Testis (tissue), 3 donors: ENCODE data around the gene CHDH. TPM values are rescaled to one million over a fixed set of nuclear protein-coding genes. Genes with fewer than 3 reads are reported as not detected.

ENCODE experiments used
- DNase-seq: peaks from one replicate; pipeline ENCODE4 v3.0.0-alpha.2; 2019
- H3K27ac ChIP-seq, 2 donors: fragments of 200-600 bp; sonication (generic); one replicate each; pipeline ENCODE4 v1.5.1; 2019
- H3K27me3 ChIP-seq: fragments of 200-600 bp; sonication (generic); one replicate; pipeline ENCODE4 v1.5.1; 2019
- H3K36me3 ChIP-seq: fragments of 200-600 bp; sonication (generic); one replicate; pipeline ENCODE4 v1.5.1; 2017; ENCODE audit warnings: low read depth; ENCODE audit errors: missing control alignments
- H3K4me1 ChIP-seq: fragments of 200-600 bp; sonication (generic); one replicate; pipeline ENCODE4 v1.5.1; 2019
- H3K4me3 ChIP-seq, 2 donors: fragments of 200-600 bp; sonication (generic); one replicate each; pipeline ENCODE4 v1.5.1; 2017 to 2019
- H3K9me3 ChIP-seq: fragments of 200-600 bp; sonication (generic); one replicate; pipeline ENCODE4 v1.5.1; 2017
- POLR2A ChIP-seq: fragments of 450-650 bp; IDR thresholded peaks from one replicate; pipeline ENCODE4 v1.6.1; 2017; ENCODE audit warnings: antibody characterized with exemption, mild to moderate bottlenecking, moderate library complexity
- WGBS, 2 donors: methylation state at CpG; one replicate each; pipeline ENCODE4 v1.1.5; 2018; 5-methylcytosine and 5-hydroxymethylcytosine counted together
- intact Hi-C: fragments of 100-400 bp; cut with DNase I; formaldehyde crosslinking; loops from one replicate; pipeline ENCODE4 v1.15.1; 2023; ENCODE audit warnings: low total_unique reads
- polyA plus RNA-seq: library from polyadenylated mRNA; stranded (reverse); fragments of 350-450 nt; fragmentation: Illumina TruSeq; extraction: RNeasy Lipid Tissue Mini Kit (QIAGEN cat#74804); gene quantifications from one replicate; pipeline ENCODE4 v1.2.3, GENCODE V29; 2014; ENCODE audit warnings: low read depth, low replicate concordance; ENCODE audit not compliant: insufficient read depth
- total RNA-seq, 2 donors: library from RNA; depleted of rRNA; stranded (reverse); fragments of >200 nt; gene quantifications; one replicate each; pipeline ENCODE4 v1.2.3, GENCODE V29; 2016
- TF ChIP-seq, protein P1 (sequence below), 3 experiments: fragments of 450-650 bp in 2 of 3; fragments of 200-600 bp in 1 of 3; sonication (generic) in 1 of 3; IDR thresholded peaks; one replicate each; pipeline ENCODE4 v1.5.1; 2016 to 2019; ENCODE audit warnings: antibody characterized with exemption in 3 of 3, mild to moderate bottlenecking in 2 of 3, moderate library complexity in 1 of 3

Gene CHDH
- total and polyA plus RNA-seq, 3 donors from 2014 or later: 13.5 to 41.4 (median 28.1) TPM

DNA sequence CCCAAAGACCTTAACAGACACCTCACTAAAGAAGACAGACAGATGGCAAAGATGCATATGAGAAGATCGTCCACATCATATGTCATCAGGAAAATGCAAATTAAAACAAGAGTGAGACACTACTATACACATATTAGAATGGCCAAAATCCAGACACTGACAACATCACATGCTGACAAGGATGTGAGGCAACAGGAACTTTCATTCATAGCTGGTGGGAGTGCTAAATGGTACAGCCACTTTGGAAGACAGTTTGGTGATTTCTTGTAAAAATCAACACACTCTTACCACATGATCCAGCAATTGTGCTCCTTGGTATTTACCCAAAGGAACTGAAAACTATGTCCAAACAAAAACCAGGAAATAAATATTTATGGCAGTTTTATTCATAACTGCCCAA is 17.6 kb downstream of the CHDH start:
- DNase-seq: no peak
- intact Hi-C loops: no loop called here
- TF ChIP-seq, protein P1, sequence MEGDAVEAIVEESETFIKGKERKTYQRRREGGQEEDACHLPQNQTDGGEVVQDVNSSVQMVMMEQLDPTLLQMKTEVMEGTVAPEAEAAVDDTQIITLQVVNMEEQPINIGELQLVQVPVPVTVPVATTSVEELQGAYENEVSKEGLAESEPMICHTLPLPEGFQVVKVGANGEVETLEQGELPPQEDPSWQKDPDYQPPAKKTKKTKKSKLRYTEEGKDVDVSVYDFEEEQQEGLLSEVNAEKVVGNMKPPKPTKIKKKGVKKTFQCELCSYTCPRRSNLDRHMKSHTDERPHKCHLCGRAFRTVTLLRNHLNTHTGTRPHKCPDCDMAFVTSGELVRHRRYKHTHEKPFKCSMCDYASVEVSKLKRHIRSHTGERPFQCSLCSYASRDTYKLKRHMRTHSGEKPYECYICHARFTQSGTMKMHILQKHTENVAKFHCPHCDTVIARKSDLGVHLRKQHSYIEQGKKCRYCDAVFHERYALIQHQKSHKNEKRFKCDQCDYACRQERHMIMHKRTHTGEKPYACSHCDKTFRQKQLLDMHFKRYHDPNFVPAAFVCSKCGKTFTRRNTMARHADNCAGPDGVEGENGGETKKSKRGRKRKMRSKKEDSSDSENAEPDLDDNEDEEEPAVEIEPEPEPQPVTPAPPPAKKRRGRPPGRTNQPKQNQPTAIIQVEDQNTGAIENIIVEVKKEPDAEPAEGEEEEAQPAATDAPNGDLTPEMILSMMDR (IDR thresholded peaks at IDR 0.05): no peak
- no peak for TF ChIP-seq POLR2A
- Histone ChIP-seq H3K27me3 (no peaks in the 10 kb centered on the region), H3K9me3 (no peaks in the 10 kb centered on the region), H3K4me1 (no peaks in the 10 kb centered on the region), H3K27ac (no peak overlapping the region), H3K36me3 (no peaks in the 10 kb centered on the region), H3K4me3 (no peak overlapping the region)
- WGBS, 2 donors: 91 to 95% methylated on average over 1 of the region's 1 CpG

DNA sequence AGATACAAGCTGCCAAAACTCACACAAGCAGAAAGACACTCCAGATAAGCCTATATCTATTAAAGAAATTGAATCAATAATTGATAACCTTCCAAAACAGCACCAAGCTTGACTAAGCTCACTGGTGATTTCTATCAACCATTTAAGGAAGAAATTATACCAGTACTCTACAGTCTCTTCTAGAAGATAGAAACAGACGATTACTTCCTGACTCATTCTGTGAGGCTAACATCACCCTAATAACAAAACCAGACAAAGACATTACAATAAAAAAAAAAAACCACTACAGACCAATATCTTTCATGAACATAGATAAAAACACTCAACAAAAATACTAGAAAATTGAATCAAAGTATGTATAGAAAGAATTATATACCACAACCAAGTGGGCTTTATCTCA is 20.2 kb downstream of the CHDH start:
- 69% methylated on average over 1 of the region's 1 CpG for WGBS, 2 donors
- H3K27me3 ChIP-seq: no peaks in the 10 kb centered on the region
- H3K27ac ChIP-seq: no peak overlapping the region

DNA sequence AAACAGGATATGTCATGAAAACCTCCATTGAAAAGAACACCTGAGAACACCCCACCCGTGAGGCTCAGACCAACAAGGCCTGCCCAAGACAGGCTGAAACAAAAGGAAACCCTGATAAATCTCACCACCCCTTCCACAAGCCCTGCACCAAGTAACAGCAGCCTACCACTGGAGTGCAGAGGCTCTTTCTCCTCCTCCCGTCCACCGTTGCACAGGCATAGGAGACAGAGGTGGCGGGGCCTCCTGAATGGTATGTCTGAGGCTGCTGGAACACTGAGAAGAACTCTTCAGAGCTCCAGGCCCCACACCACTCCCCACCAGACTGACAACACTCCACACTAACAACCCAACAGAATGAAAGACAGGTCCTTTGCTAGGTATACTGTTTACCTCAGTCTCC is 21.4 kb downstream of the CHDH start:
- H3K4me1 ChIP-seq: no peaks in the 10 kb centered on the region
- no peak for TF ChIP-seq POLR2A
- TF ChIP-seq, protein P1 (IDR thresholded peaks at IDR 0.05): no peak
- no peaks in the 10 kb centered on the region for H3K27me3 ChIP-seq
- no peak for DNase-seq
- no peak overlapping the region for H3K27ac ChIP-seq
- H3K4me3 ChIP-seq: no peak overlapping the region
- intact Hi-C loops: no loop called here
- WGBS, 2 donors: 85 to 90% methylated on average over 4 of the region's 4 CpGs
- no peaks in the 10 kb centered on the region for H3K36me3 ChIP-seq
- no peaks in the 10 kb centered on the region for H3K9me3 ChIP-seq

More for the DNA sequence above, 20.2 kb downstream of the CHDH start:
- Histone ChIP-seq H3K9me3 (no peaks in the 10 kb centered on the region), H3K36me3 (no peaks in the 10 kb centered on the region), H3K4me1 (no peaks in the 10 kb centered on the region), H3K4me3 (no peak overlapping the region)
- DNase-seq: no peak
- TF ChIP-seq, protein P1 (IDR thresholded peaks at IDR 0.05): no peak
- TF ChIP-seq POLR2A: no peak
- intact Hi-C loops: no loop called here

DNA sequence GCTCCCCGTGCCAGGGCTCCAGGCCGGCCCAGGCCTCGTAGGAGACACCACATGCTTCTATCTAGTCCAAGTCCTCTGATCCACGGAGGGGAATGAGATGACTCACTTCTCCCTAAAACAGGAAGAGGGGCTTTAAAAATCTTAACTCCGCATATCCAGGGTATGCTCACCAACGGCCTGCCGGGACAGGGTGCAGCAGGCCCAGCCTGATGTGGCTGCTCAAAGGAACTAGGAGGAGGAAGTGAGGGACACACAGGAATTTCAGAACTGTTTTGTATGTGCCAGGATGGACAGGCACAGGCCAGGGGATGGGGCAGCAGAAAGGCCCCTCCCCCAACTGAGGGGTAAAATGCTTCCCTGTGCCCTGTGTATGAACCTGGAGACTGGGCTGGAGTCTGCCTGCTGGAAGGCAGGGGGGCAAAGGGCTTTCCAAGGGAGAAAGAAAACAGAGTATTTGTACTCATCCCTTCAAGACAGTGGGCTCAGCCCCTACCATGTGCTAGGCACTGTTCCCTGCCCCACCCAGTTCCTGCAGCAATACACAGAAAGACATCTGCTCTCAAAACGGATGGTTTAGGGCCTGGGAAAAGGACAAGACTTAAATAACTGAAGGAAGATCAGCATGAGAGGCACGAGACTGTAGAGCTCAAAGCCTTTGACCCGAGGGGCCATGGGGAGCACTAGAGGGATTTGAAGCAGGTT is 22.1 kb downstream of the CHDH start:
- no peaks in the 10 kb centered on the region for H3K9me3 ChIP-seq
- DNase-seq: no peak

More for the DNA sequence above, 22.1 kb downstream of the CHDH start:
- Histone ChIP-seq H3K27ac (no peak overlapping the region), H3K36me3 (no peaks in the 10 kb centered on the region), H3K4me3 (peak overlapping the region in 1 of 2 donors; percentile 0), H3K27me3 (no peaks in the 10 kb centered on the region), H3K4me1 (no peaks in the 10 kb centered on the region)
- 58 to 60% methylated on average over 6 to 10 of the region's 10 CpGs for WGBS, 2 donors
- no peak for TF ChIP-seq POLR2A
- TF ChIP-seq, protein P1 (IDR thresholded peaks at IDR 0.05): no peak
- intact Hi-C loops: no loop called here
